Effector memory CD8-positive, alpha-beta T cell (primary cell): ENCODE measurements around the gene FMO4.
"Not testable (repeated sequence)": the region's sequence is repeated elsewhere in the genome, so short reads cannot be mapped to it uniquely, and the experiment has no call there.

Source experiments
- ATAC-seq: fragments of 150-1000 bp; cut with Tn5 transposase; replicated peaks from 2 replicates; pipeline ENCODE4 v1.10.0; 2021; ENCODE audit warnings: mild to moderate bottlenecking, moderate library complexity
- DNase-seq, 3 experiments: peaks; one replicate each; pipeline ENCODE4 v3.0.0; 2021
- H3K27ac Mint-ChIP-seq, 2 donors: one replicate each; pipeline ENCODE4 v1.8.0; 2022; ENCODE audit warnings: mild to moderate bottlenecking in 2 of 2, mixed read lengths in 2 of 2, moderate library complexity in 2 of 2
- H3K27me3 Mint-ChIP-seq, 2 donors: one replicate each; pipeline ENCODE4 v1.8.0; 2022; ENCODE audit warnings: mixed read lengths in 2 of 2
- H3K36me3 Mint-ChIP-seq: one replicate; pipeline ENCODE4 v1.8.0; 2022; ENCODE audit warnings: mild to moderate bottlenecking, moderate library complexity, mixed read lengths; ENCODE audit not compliant: insufficient read depth
- H3K4me1 Mint-ChIP-seq, 2 donors: one replicate each; pipeline ENCODE4 v1.8.0; 2022; ENCODE audit warnings: low read depth in 2 of 2, mixed read lengths in 2 of 2
- H3K4me3 Mint-ChIP-seq, 2 donors: one replicate each; pipeline ENCODE4 v1.8.0; 2022; ENCODE audit warnings: mild to moderate bottlenecking in 2 of 2, mixed read lengths in 2 of 2, moderate library complexity in 2 of 2
- H3K9me3 Mint-ChIP-seq, 2 donors: one replicate each; pipeline ENCODE4 v1.8.0; 2022; ENCODE audit warnings: mixed read lengths in 2 of 2

Gene FMO4

GRCh38 chr1:171345536-171345935, 31.6 kb downstream of the FMO4 start:
- ATAC-seq (no peak), DNase-seq (no peak)
- Mint-ChIP-seq H3K4me1 (no peaks in the 10 kb centered on the region), H3K9me3 (no peaks in the 10 kb centered on the region), H3K4me3 (no peak overlapping the region), H3K27me3 (peaks cover 9 to 11% of the 10 kb centered on the region in 2 donors), H3K36me3 (peaks cover 2% of the 10 kb centered on the region), H3K27ac (no peak overlapping the region)

GRCh38 chr1:171346881-171347280, 32.9 kb downstream of the FMO4 start:
- Mint-ChIP-seq H3K27me3 (peaks cover 10 to 11% of the 10 kb centered on the region in 2 donors), H3K4me1 (no peaks in the 10 kb centered on the region), H3K4me3 (no peak overlapping the region), H3K9me3 (no peaks in the 10 kb centered on the region), H3K27ac (no peak overlapping the region), H3K36me3 (peaks cover 2% of the 10 kb centered on the region)
- DNase-seq = no peak
- no peak for ATAC-seq

- no peaks in the 10 kb centered on the region for H3K4me1 Mint-ChIP-seq
- no peak overlapping the region for H3K27ac Mint-ChIP-seq
- H3K4me3 Mint-ChIP-seq = no peak overlapping the region
- peaks cover 2% of the 10 kb centered on the region for H3K36me3 Mint-ChIP-seq
- ATAC-seq (no peak), DNase-seq (no peak)
- H3K27me3 Mint-ChIP-seq = peaks cover 21 to 32% of the 10 kb centered on the region in 2 donors
- no peaks in the 10 kb centered on the region for H3K9me3 Mint-ChIP-seq
Measured at GRCh38 chr1:171350594-171350993, 36.6 kb downstream of the FMO4 start.

DNA sequence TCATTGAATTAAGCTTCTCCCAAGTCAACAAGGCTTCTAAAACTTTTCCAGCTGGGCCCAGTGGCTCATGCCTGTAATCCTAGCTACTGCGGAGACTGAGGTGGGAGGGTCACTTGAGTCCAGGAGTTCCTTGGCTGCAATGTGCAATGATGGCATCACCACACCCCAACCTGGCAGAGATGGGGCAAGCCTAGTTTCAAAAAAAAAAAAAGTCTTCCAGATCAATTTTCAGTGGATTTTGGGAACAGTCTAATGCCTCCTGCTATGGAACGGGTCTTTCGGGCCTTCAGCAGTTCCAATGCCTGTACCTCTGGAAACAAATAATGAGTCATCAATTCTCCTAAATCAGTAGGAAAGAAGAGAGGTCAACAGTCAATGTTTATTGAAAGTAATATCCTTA, 38.0 kb downstream of the FMO4 start:
- Mint-ChIP-seq H3K36me3 (peaks cover 2% of the 10 kb centered on the region), H3K4me1 (no peaks in the 10 kb centered on the region), H3K27me3 (peaks cover 21 to 32% of the 10 kb centered on the region in 2 donors), H3K4me3 (no peak overlapping the region), H3K27ac (no peak overlapping the region), H3K9me3 (no peaks in the 10 kb centered on the region)
- DNase-seq = no peak
- ATAC-seq = no peak

DNA sequence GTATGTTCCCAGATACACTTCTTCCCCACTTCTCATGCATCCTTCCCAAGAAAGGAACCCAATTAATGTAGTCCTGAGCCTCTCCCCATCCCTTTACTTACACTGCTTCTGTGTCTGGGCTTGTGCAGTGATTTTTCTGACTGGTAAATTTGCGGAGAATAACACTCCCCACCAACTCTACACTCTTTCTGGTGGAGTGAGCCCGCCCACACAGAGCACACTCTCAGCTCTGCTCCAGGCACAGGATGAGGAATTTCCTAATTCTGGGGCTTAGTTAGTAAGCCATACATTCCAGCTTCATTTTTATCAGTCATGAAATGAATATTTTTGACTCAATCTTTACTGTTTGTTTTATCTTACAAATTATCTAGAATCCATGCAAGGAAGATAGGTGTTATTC, 38.6 kb downstream of the FMO4 start:
- H3K4me3 Mint-ChIP-seq = no peak overlapping the region
- no peak for DNase-seq
- H3K27ac Mint-ChIP-seq = no peak overlapping the region
- H3K4me1 Mint-ChIP-seq = no peaks in the 10 kb centered on the region
- peaks cover 2% of the 10 kb centered on the region for H3K36me3 Mint-ChIP-seq
- no peak for ATAC-seq
- H3K27me3 Mint-ChIP-seq = peaks cover 23 to 34% of the 10 kb centered on the region in 2 donors
- H3K9me3 Mint-ChIP-seq = no peaks in the 10 kb centered on the region

- H3K4me3 Mint-ChIP-seq = no peak overlapping the region
- H3K27ac Mint-ChIP-seq = no peak overlapping the region
- H3K27me3 Mint-ChIP-seq = peaks cover 31 to 38% of the 10 kb centered on the region in 2 donors
- DNase-seq (no peak), ATAC-seq (no peak)
- H3K4me1 Mint-ChIP-seq = no peaks in the 10 kb centered on the region
- H3K36me3 Mint-ChIP-seq = no peaks in the 10 kb centered on the region
- no peaks in the 10 kb centered on the region for H3K9me3 Mint-ChIP-seq
Measured at GRCh38 chr1:171355727-171356126, 41.7 kb downstream of the FMO4 start.

- Mint-ChIP-seq H3K9me3 (no peaks in the 10 kb centered on the region), H3K4me3 (no peak overlapping the region), H3K36me3 (no peaks in the 10 kb centered on the region), H3K4me1 (no peaks in the 10 kb centered on the region), H3K27me3 (peaks cover 42 to 50% of the 10 kb centered on the region in 2 donors), H3K27ac (no peak overlapping the region)
- DNase-seq (no peak), ATAC-seq (no peak)
Measured at GRCh38 chr1:171357179-171357578, 43.2 kb downstream of the FMO4 start.

GRCh38 chr1:171359355-171359648, 45.3 kb downstream of the FMO4 start:
- not testable (repeated sequence) for H3K36me3 Mint-ChIP-seq, H3K4me3 Mint-ChIP-seq, DNase-seq, H3K9me3 Mint-ChIP-seq, H3K27ac Mint-ChIP-seq, ATAC-seq, H3K4me1 Mint-ChIP-seq
- peaks cover 50 to 54% of the 10 kb centered on the region in 2 donors for H3K27me3 Mint-ChIP-seq

DNA sequence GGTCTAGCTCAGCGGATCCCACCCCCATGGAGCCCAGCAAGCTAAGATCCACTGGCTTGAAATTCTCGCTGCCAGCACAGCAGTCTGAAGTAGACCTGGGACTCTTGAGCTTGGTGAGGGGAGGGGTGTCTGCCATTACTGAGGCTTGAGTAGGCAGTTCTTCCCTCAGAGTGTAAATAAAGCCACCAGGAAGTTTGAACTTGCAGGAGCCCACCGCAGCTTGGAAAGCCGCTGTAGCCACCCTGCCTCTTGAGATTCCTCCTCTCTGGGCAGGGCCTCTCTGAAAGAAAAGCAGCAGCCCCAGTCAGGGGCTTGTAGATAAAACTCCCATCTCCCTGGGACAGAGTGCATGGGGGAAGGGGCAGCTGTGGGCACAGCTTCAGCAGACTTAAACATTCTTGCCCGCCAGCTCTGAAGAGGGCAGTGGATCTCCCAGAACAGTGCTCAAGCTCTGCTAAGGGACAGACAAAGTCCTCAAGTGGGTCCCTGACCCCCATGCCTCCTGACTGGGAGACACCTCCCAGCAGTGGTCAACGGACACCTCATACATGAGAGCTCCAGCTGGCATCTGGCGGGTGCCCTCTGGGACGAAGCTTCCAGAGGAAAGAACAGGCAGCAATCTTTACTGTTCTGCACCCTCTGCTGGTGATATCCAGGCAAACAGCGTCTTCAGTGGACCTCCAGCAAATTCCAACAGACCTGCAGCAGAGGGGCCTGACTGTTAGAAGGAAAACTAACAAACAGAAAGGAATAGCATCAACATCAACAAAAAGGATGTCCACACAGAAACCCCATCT, 45.9 kb downstream of the FMO4 start:
- H3K27me3 Mint-ChIP-seq = peaks cover 50 to 51% of the 10 kb centered on the region in 2 donors
- ATAC-seq = not testable (repeated sequence)

GRCh38 chr1:171366085-171366484, 52.1 kb downstream of the FMO4 start:
- no peaks in the 10 kb centered on the region for H3K9me3 Mint-ChIP-seq
- no peak for DNase-seq
- H3K4me1 Mint-ChIP-seq = no peaks in the 10 kb centered on the region
- ATAC-seq = no peak
- H3K27ac Mint-ChIP-seq = no peak overlapping the region
- no peaks in the 10 kb centered on the region for H3K36me3 Mint-ChIP-seq
- H3K4me3 Mint-ChIP-seq = no peak overlapping the region
- peaks cover 28 to 40% of the 10 kb centered on the region in 2 donors for H3K27me3 Mint-ChIP-seq

More for the DNA sequence above, 45.9 kb downstream of the FMO4 start:
- DNase-seq, H3K9me3 Mint-ChIP-seq, H3K27ac Mint-ChIP-seq, H3K4me1 Mint-ChIP-seq, H3K4me3 Mint-ChIP-seq, H3K36me3 Mint-ChIP-seq: not testable (repeated sequence)

- H3K4me1 Mint-ChIP-seq = no peaks in the 10 kb centered on the region
- no peak overlapping the region for H3K4me3 Mint-ChIP-seq
- no peaks in the 10 kb centered on the region for H3K9me3 Mint-ChIP-seq
- ATAC-seq (no peak), DNase-seq (no peak)
- no peak overlapping the region for H3K27ac Mint-ChIP-seq
- H3K36me3 Mint-ChIP-seq = no peaks in the 10 kb centered on the region
- H3K27me3 Mint-ChIP-seq = peaks cover 23 to 34% of the 10 kb centered on the region in 2 donors
Measured at GRCh38 chr1:171366816-171367215, 52.8 kb downstream of the FMO4 start.

DNA sequence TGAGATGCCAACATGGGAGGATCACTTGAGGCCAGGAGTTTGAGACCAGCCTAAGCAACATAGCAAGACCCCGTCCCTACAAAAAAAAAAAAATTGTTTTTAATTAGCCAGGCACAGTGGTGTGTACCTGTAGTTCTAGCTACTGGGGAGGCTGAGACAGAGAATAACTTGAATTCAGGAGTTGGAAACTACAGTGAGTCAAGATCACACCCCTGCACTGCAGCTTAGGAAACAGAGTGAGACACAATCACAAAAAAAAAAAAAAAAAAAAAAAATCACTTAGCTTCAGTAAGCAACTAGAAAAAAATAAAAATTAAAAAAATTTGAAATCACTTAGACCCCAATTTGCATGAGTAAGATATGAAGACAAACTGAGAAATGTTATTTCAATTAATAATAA, 53.5 kb downstream of the FMO4 start:
- ATAC-seq (no peak), DNase-seq (no peak)

GRCh38 chr1:171372418-171373084, 58.6 kb downstream of the FMO4 start:
- H3K27ac Mint-ChIP-seq = no peak overlapping the region
- DNase-seq (no peak), ATAC-seq (no peak)
- peaks cover 23 to 24% of the 10 kb centered on the region in 2 donors for H3K27me3 Mint-ChIP-seq
- no peak overlapping the region for H3K4me3 Mint-ChIP-seq
- no peaks in the 10 kb centered on the region for H3K36me3 Mint-ChIP-seq
- no peaks in the 10 kb centered on the region for H3K4me1 Mint-ChIP-seq
- H3K9me3 Mint-ChIP-seq = no peaks in the 10 kb centered on the region

More for the DNA sequence above, 53.5 kb downstream of the FMO4 start:
- Mint-ChIP-seq H3K36me3 (no peaks in the 10 kb centered on the region), H3K27me3 (peaks cover 23 to 34% of the 10 kb centered on the region in 2 donors), H3K4me1 (no peaks in the 10 kb centered on the region), H3K4me3 (no peak overlapping the region), H3K27ac (no peak overlapping the region), H3K9me3 (no peaks in the 10 kb centered on the region)
